GM23338 (cell line): ENCODE results near the gene TTC22. TPM values are rescaled to one million over a fixed set of nuclear protein-coding genes. Genes with fewer than 3 reads are reported as not detected.

Experiments used
- ATAC-seq: fragments of 200-7000 bp; cut with Tn5 transposase; 3 replicates; pipeline ENCODE4 v1.9.1; 2020
- DNase-seq: peaks from one replicate; pipeline ENCODE4 v3.0.0-alpha.2; 2015; ENCODE audit warnings: low spot score
- H2AFZ ChIP-seq: fragments of 200-600 bp; sonication (generic); 2 replicates; pipeline ENCODE4 v1.8.0; 2016; ENCODE audit warnings: antibody characterized with exemption, mild to moderate bottlenecking, moderate library complexity
- H3F3A ChIP-seq: fragments of 200-600 bp; sonication (generic); replicated peaks from 2 replicates; pipeline ENCODE4 v1.8.0; 2017; ENCODE audit warnings: antibody characterized with exemption, mixed run types, low read depth
- H3K27ac ChIP-seq: fragments of 200-600 bp; sonication (generic); 2 replicates; pipeline ENCODE4 v1.6.1; 2016; ENCODE audit warnings: low read depth
- H3K27me3 ChIP-seq: fragments of 200-600 bp; sonication (generic); 2 replicates; pipeline ENCODE4 v1.8.0; 2016; ENCODE audit warnings: mild to moderate bottlenecking, mixed run types, moderate library complexity; ENCODE audit not compliant: insufficient read depth
- H3K36me3 ChIP-seq: fragments of 200-600 bp; sonication (generic); 2 replicates; pipeline ENCODE4 v1.8.0; 2016; ENCODE audit warnings: mild to moderate bottlenecking; ENCODE audit not compliant: insufficient read depth
- H3K4me1 ChIP-seq: fragments of 200-600 bp; sonication (generic); 2 replicates; pipeline ENCODE4 v1.8.0; 2016; ENCODE audit warnings: mild to moderate bottlenecking, moderate library complexity; ENCODE audit not compliant: insufficient read depth
- H3K4me2 ChIP-seq: fragments of 200-600 bp; sonication (generic); 2 replicates; pipeline ENCODE4 v1.7.1; 2017; ENCODE audit warnings: mixed run types
- H3K4me3 ChIP-seq: fragments of 200-600 bp; sonication (generic); 2 replicates; pipeline ENCODE4 v1.6.1; 2016; ENCODE audit warnings: mixed run types
- H3K79me2 ChIP-seq: fragments of 200-600 bp; sonication (generic); replicated peaks from 2 replicates; pipeline ENCODE4 v1.8.0; 2017; ENCODE audit warnings: mild to moderate bottlenecking; ENCODE audit not compliant: insufficient read depth
- H3K9me2 ChIP-seq: fragments of 200-600 bp; sonication (generic); 2 replicates; pipeline ENCODE4 v1.8.0; 2017; ENCODE audit not compliant: insufficient read depth
- H4K20me1 ChIP-seq: fragments of 200-600 bp; sonication (generic); replicated peaks from 2 replicates; pipeline ENCODE4 v1.8.0; 2017; ENCODE audit warnings: mild to moderate bottlenecking; ENCODE audit not compliant: insufficient read depth
- H3K27ac Mint-ChIP-seq: 2 replicates; pipeline ENCODE4 v1.8.0; 2020; ENCODE audit warnings: inconsistent platforms, mild to moderate bottlenecking, moderate library complexity, mixed read lengths
- H3K27me3 Mint-ChIP-seq: 3 replicates; pipeline ENCODE4 v1.8.0; 2022; ENCODE audit warnings: low read depth, mild to moderate bottlenecking, moderate library complexity, mixed read lengths, inconsistent platforms; ENCODE audit not compliant: insufficient read depth, poor library complexity
- H3K36me3 Mint-ChIP-seq: 3 replicates; pipeline ENCODE4 v1.8.0; 2021; ENCODE audit warnings: low read depth, mild to moderate bottlenecking, inconsistent platforms, moderate library complexity, mixed read lengths
- H3K4me1 Mint-ChIP-seq: 3 replicates; pipeline ENCODE4 v1.8.0; 2020; ENCODE audit warnings: mild to moderate bottlenecking, inconsistent platforms, mixed read lengths
- H3K4me3 Mint-ChIP-seq: 3 replicates; pipeline ENCODE4 v1.8.0; 2021; ENCODE audit warnings: moderate library complexity, mild to moderate bottlenecking, inconsistent platforms, mixed read lengths
- H3K9me3 Mint-ChIP-seq: 3 replicates; pipeline ENCODE4 v1.8.0; 2020; ENCODE audit warnings: moderate library complexity, mild to moderate bottlenecking, inconsistent platforms, mixed read lengths
- CREB1 ChIP-seq: fragments of 250-450 bp; sonication (Bioruptor Pico); IDR thresholded peaks from 2 replicates; pipeline ENCODE4 v1.5.0; 2020; ENCODE audit warnings: low read depth, mild to moderate bottlenecking, moderate library complexity
- EZH2 ChIP-seq: fragments of 200-600 bp; sonication (generic); IDR thresholded peaks from one replicate; pipeline ENCODE4 v1.8.0; 2017; ENCODE audit warnings: antibody characterized with exemption, mild to moderate bottlenecking, low read depth; ENCODE audit not compliant: unreplicated experiment
- EZH2phosphoT487 ChIP-seq: fragments of 200-600 bp; sonication (generic); IDR thresholded peaks from one replicate; pipeline ENCODE4 v1.8.1; 2018; ENCODE audit warnings: antibody characterized with exemption; ENCODE audit not compliant: unreplicated experiment
- JUNB ChIP-seq: IDR thresholded peaks from one replicate; pipeline ENCODE4 v1.6.1; 2016; ENCODE audit warnings: antibody characterized with exemption; ENCODE audit not compliant: unreplicated experiment
- NANOG ChIP-seq: IDR thresholded peaks from 2 replicates; pipeline ENCODE4 v1.6.1; 2016; ENCODE audit warnings: antibody characterized with exemption, borderline replicate concordance
- POLR2AphosphoS5 ChIP-seq: IDR thresholded peaks from 2 replicates; pipeline ENCODE4 v1.6.1; 2016; ENCODE audit warnings: antibody characterized with exemption, low read depth
- ZNF331 ChIP-seq: fragments of 250-450 bp; sonication (Bioruptor Pico); IDR thresholded peaks from 2 replicates; pipeline ENCODE4 v1.5.0; 2020; ENCODE audit warnings: low read depth, mild to moderate bottlenecking, moderate library complexity
- ZNF462 ChIP-seq: fragments of 250-450 bp; sonication (Bioruptor Pico); IDR thresholded peaks from 2 replicates; pipeline ENCODE4 v1.5.0; 2020; ENCODE audit warnings: mild to moderate bottlenecking, moderate library complexity
- polyA plus RNA-seq: library from polyadenylated mRNA; unstranded; fragments of >200 nt; fragmentation: Nextera tagmentation; extraction: Ambion mirVana; gene quantifications from 2 replicates; pipeline ENCODE4 v1.2.1, GENCODE V29; 2016
- total RNA-seq: library from RNA; depleted of rRNA; stranded (reverse); fragments of >200 nt; shearing (Covaris generic); gene quantifications from 2 replicates; pipeline ENCODE4 v1.2.3, GENCODE V29; 2014

The TTC22 gene
- total and polyA plus RNA-seq, 2 experiments from 2014 or later = 1.2 to 2.5 TPM

- peaks cover 4% of the 10 kb centered on the region for H3K27me3 Mint-ChIP-seq
- H3K27me3 ChIP-seq = no peaks in the 10 kb centered on the region
- peaks cover 15% of the 10 kb centered on the region for H3K4me1 Mint-ChIP-seq
- DNase-seq = no peak
- no peak overlapping the region for H3K4me2 ChIP-seq
- H3K9me3 Mint-ChIP-seq = no peaks in the 10 kb centered on the region
- H3K36me3 Mint-ChIP-seq = peaks cover 8% of the 10 kb centered on the region; the same call in 1 of the 3 replicates
- no peak overlapping the region for H3K27ac ChIP-seq
- no peaks in the 10 kb centered on the region for H3F3A ChIP-seq
- no peak overlapping the region for H3K4me3 ChIP-seq
- H3K4me3 Mint-ChIP-seq = no peak overlapping the region
- H4K20me1 ChIP-seq = no peaks in the 10 kb centered on the region
- H2AFZ ChIP-seq = no peak overlapping the region
- no peaks in the 10 kb centered on the region for H3K36me3 ChIP-seq
- ATAC-seq = no peak; the same call in 2 of the 3 replicates
- no peaks in the 10 kb centered on the region for H3K79me2 ChIP-seq
- no peak for TF ChIP-seq EZH2phosphoT487
- TF ChIP-seq NANOG = no peak
- TF ChIP-seq ZNF331 (CRISPR knock-in tag) = no peak
- TF ChIP-seq POLR2AphosphoS5 = no peak
- TF ChIP-seq JUNB = no peak
- no peak for TF ChIP-seq EZH2
- no peak for TF ChIP-seq CREB1 (CRISPR knock-in tag)
- TF ChIP-seq ZNF462 (CRISPR knock-in tag) = no peak
- H3K27ac Mint-ChIP-seq = peak overlapping the region; percentile 82; the same call in 1 of the 2 replicates
- H3K9me2 ChIP-seq = no peaks in the 10 kb centered on the region
- H3K4me1 ChIP-seq = peaks cover 16% of the 10 kb centered on the region; the same call in 1 of the 2 replicates
Measured at GRCh38 chr1:54754486-54755285, 46.4 kb downstream of the TTC22 start.
